ES-I3 (cell line): ENCODE data around the gene NGF.

Source experiments
- H3K36me3 ChIP-seq: 2 replicates; pipeline ENCODE4 v1.6.1; 2013; ENCODE audit warnings: mild to moderate bottlenecking, low read length, control low read depth, moderate library complexity; ENCODE audit not compliant: insufficient read depth
- H3K4me1 ChIP-seq: 2 replicates; pipeline ENCODE4 v1.6.1; 2013; ENCODE audit warnings: mild to moderate bottlenecking, control low read depth, low read length; ENCODE audit not compliant: insufficient read depth
- H3K9ac ChIP-seq: 2 replicates; pipeline ENCODE4 v1.6.1; 2013; ENCODE audit warnings: low read depth, mild to moderate bottlenecking, low read length, moderate library complexity
- H3K9me3 ChIP-seq: 2 replicates; pipeline ENCODE4 v1.6.1; 2013; ENCODE audit warnings: mild to moderate bottlenecking, low read length, moderate library complexity; ENCODE audit not compliant: control insufficient read depth, insufficient read depth

Gene NGF

GRCh38 chr1:115291741-115292140 lies 46.3 kb downstream of the NGF start:
- Histone ChIP-seq H3K9me3 (no peaks in the 10 kb centered on the region), H3K9ac (no peak overlapping the region), H3K36me3 (no peaks in the 10 kb centered on the region), H3K4me1 (no peaks in the 10 kb centered on the region)

- Histone ChIP-seq H3K4me1 (no peaks in the 10 kb centered on the region), H3K36me3 (no peaks in the 10 kb centered on the region), H3K9me3 (no peaks in the 10 kb centered on the region), H3K9ac (no peak overlapping the region)
Measured at GRCh38 chr1:115289940-115290339, 48.1 kb downstream of the NGF start.

GRCh38 chr1:115288591-115289198 lies 49.4 kb downstream of the NGF start:
- H3K9ac ChIP-seq: no peak overlapping the region
- H3K9me3 ChIP-seq: no peaks in the 10 kb centered on the region
- no peaks in the 10 kb centered on the region for H3K4me1 ChIP-seq
- H3K36me3 ChIP-seq: no peaks in the 10 kb centered on the region

- Histone ChIP-seq H3K36me3 (no peaks in the 10 kb centered on the region), H3K9ac (no peak overlapping the region), H3K9me3 (no peaks in the 10 kb centered on the region), H3K4me1 (no peaks in the 10 kb centered on the region)
Measured at GRCh38 chr1:115286431-115287205, 51.4 kb downstream of the NGF start.

GRCh38 chr1:115284209-115284608 lies 53.8 kb downstream of the NGF start:
- Histone ChIP-seq H3K4me1 (no peaks in the 10 kb centered on the region), H3K9ac (no peak overlapping the region), H3K36me3 (no peaks in the 10 kb centered on the region), H3K9me3 (no peaks in the 10 kb centered on the region)

GRCh38 chr1:115283681-115284146 lies 54.3 kb downstream of the NGF start:
- Histone ChIP-seq H3K9me3 (no peaks in the 10 kb centered on the region), H3K36me3 (no peaks in the 10 kb centered on the region), H3K9ac (no peak overlapping the region), H3K4me1 (no peaks in the 10 kb centered on the region)

- Histone ChIP-seq H3K9me3 (no peaks in the 10 kb centered on the region), H3K9ac (no peak overlapping the region)
Measured at GRCh38 chr1:115283249-115283648, 54.8 kb downstream of the NGF start.

DNA sequence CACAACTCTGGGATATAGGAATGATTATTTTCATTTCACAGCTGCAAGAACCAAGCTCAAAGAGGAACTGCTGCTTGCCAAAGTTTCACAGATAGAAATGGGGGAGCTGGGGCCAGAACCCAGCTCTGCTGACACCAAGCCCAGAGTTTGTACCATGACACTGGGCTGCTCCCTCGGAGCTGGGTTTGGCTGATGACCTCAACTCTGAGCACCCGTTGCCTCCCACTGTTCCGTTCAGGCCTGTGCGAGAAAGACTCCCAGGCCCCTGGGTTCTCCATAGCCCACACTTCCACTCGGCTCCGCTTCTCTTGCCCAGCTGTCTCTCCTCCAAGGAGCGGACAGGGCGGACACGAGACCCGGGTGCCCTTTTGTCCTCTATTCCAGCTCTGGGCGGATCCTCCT lies 55.2 kb downstream of the NGF start:
- no peak overlapping the region for H3K9ac ChIP-seq
- no peaks in the 10 kb centered on the region for H3K9me3 ChIP-seq
- no peaks in the 10 kb centered on the region for H3K36me3 ChIP-seq
- no peaks in the 10 kb centered on the region for H3K4me1 ChIP-seq

More at GRCh38 chr1:115283249-115283648, 54.8 kb downstream of the NGF start:
- H3K4me1 ChIP-seq: no peaks in the 10 kb centered on the region
- H3K36me3 ChIP-seq: no peaks in the 10 kb centered on the region

GRCh38 chr1:115281143-115281542 lies 56.9 kb downstream of the NGF start:
- Histone ChIP-seq H3K4me1 (no peaks in the 10 kb centered on the region), H3K9ac (no peak overlapping the region), H3K9me3 (no peaks in the 10 kb centered on the region; the same call in 1 of the 2 replicates), H3K36me3 (no peaks in the 10 kb centered on the region)

DNA sequence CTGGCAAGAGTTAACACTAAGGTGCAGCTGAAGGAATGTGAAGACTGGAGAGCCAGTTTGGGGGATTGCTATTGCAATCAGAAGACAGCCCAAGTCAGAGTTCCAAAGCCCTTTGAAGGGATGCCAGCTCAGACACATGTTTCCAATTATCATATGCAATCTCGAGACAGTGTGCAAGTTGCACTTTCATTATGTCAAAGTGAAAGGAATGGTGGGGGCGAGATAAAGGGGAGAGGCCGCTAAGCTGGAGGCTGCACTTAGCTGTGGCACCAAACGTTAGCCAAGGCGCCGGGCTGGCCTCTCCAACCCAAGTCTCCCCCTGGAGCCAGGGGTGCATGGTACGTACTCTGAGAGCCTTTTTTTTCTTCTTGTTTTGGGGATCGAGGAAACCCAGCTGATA lies 58.0 kb downstream of the NGF start:
- H3K9ac ChIP-seq: no peak overlapping the region
- H3K36me3 ChIP-seq: no peaks in the 10 kb centered on the region
- H3K9me3 ChIP-seq: no peaks in the 10 kb centered on the region; the same call in 1 of the 2 replicates
- no peaks in the 10 kb centered on the region for H3K4me1 ChIP-seq

GRCh38 chr1:115278211-115278610 lies 59.8 kb downstream of the NGF start:
- Histone ChIP-seq H3K9me3 (no peaks in the 10 kb centered on the region; the same call in 1 of the 2 replicates), H3K4me1 (no peaks in the 10 kb centered on the region), H3K9ac (no peak overlapping the region), H3K36me3 (no peaks in the 10 kb centered on the region)

- H3K9ac ChIP-seq: no peak overlapping the region
- no peaks in the 10 kb centered on the region for H3K4me1 ChIP-seq
- H3K36me3 ChIP-seq: no peaks in the 10 kb centered on the region
- H3K9me3 ChIP-seq: no peaks in the 10 kb centered on the region; the same call in 1 of the 2 replicates
Measured at GRCh38 chr1:115277276-115277675, 60.8 kb downstream of the NGF start.

- no peaks in the 10 kb centered on the region for H3K36me3 ChIP-seq
Measured at GRCh38 chr1:115275216-115275615, 62.8 kb downstream of the NGF start.

GRCh38 chr1:115274467-115274866 lies 63.6 kb downstream of the NGF start:
- H3K36me3 ChIP-seq: no peaks in the 10 kb centered on the region
- no peaks in the 10 kb centered on the region for H3K4me1 ChIP-seq
- no peak overlapping the region for H3K9ac ChIP-seq
- H3K9me3 ChIP-seq: no peaks in the 10 kb centered on the region; the same call in 1 of the 2 replicates

More at GRCh38 chr1:115275216-115275615, 62.8 kb downstream of the NGF start:
- Histone ChIP-seq H3K4me1 (no peaks in the 10 kb centered on the region), H3K9ac (no peak overlapping the region), H3K9me3 (no peaks in the 10 kb centered on the region; the same call in 1 of the 2 replicates)
